Hematopoietic multipotent progenitor cell treated with erythropoietin and hydrocortisone succinate and interleukin-3 and kit ligand, for 8 days (in vitro differentiated cells): ENCODE data around the gene HLF.
"Not testable (repeated sequence)": the region's sequence is repeated elsewhere in the genome, so short reads cannot be mapped to it uniquely, and the experiment has no call there.

Experiments
- DNase-seq: peaks from one replicate; pipeline ENCODE4 v3.0.0-alpha.2; 2015

HLF gene

DNA sequence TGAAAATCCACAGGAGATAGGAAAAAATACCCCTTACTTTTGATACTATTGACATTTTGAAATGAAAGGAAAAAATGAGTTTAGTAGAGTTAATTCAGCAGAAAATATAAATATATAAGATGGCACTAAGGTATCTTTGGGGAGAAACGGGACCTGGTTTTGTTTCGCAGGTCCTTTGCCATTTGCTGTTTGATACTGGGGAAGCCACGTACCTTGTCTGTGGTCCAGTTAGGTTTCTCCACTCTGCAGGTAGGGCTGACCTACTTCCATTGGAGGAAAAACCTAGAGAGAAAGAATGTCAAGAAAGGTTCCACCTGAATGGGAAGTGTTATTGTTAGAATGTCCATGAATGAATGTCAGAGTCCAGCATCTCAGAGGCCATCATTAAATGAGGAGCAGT, 48.1 kb downstream of the HLF start:
- no peak for DNase-seq

DNA sequence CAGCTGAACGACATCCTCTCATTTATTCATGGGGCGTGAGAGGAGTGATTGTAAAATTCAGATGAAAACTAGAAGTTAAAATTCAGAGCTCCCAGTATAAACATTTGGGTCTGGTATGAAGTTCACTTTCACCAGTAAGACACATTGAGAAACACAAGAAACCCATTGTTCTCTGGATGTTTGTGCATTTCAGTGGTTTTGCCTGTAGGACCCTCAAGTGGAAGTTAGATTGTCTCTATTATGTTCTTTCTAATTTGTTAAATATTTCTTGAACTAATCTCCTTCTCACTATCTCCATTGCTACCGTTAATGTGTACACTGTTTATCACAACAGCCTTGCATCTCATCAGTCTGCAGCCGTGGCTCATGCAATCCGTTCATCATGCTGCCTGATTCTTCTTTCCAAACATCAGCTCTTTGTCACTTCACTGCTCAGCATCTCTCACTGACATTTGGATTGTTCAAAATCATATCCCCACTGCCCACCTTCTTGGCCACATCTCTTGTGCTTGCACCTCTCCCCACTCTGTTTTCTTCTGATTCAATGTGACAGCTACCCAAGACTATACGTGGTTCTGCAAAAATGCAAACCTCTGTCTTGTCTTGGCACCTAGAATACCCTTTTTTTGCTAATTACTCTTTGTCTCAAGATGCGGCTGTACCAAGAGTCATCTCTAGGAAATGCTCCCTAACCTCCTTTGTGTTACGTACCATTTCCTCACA, 49.5 kb downstream of the HLF start:
- no peak for DNase-seq

DNA sequence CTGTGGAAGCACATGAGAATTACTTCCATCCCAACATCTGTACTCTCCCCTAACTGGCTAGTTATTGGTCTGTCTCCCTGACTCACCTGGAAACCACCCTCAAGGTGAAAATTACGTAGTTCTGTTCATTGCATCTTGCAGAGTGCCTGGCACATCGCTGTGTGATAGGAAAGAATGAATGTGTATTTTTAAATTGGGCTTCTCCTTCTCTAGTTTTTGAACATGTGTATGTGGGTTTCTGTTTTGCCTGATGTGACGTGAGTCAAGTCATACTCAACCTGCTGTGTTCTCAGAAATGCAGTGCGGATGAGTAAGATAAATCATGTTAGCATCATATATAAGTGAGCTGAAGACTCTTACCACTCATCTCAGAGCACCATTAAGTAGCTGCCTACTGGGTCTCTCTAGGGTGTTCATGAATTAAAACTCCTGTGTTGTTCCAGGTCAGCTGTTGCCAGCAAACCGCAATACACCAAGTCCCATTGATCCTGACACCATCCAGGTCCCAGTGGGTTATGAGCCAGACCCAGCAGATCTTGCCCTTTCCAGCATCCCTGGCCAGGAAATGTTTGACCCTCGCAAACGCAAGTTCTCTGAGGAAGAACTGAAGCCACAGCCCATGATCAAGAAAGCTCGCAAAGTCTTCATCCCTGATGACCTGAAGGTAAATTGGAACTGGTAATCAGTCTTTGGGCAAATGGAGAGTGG, 50.2 kb downstream of the HLF start:
- no peak for DNase-seq

DNA sequence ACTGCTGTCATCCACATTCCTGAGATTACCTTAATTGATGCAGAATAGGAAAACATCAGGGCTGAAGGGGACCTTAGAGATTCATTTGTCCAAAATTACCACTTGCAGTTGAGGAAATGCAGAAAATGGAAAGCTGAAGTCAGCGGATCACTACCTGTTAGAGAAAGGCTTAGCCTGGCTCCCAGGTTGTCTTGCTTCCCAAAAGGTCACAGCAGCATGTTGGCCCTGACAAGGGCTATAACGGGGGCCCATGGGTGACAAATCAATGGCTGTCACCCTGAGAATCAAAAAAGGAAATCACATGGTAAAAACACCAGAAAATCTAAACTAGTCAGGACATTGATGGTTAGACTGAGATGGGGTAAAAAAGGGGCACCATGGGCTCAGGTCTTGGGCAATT, 51.7 kb downstream of the HLF start:
- DNase-seq = no peak

DNA sequence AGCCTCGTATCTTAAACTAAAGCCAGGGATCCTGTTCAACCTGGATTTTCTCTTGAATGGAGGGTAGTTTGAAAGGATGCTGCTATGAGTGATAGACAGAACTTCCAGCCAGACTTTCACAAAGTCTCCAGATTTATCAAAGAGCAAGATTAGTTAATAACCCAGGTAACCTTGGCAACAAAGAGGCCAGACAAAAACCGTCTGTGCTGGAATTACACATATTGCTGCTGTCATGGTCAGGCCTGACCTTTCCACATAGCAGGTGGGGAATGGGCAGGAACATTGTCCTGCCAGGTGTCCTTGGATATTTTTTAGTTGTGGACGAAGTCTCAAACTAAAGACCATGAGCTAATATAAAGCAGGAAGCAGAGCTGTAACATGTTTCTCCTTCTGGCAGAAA, 52.5 kb downstream of the HLF start:
- no peak for DNase-seq

DNA sequence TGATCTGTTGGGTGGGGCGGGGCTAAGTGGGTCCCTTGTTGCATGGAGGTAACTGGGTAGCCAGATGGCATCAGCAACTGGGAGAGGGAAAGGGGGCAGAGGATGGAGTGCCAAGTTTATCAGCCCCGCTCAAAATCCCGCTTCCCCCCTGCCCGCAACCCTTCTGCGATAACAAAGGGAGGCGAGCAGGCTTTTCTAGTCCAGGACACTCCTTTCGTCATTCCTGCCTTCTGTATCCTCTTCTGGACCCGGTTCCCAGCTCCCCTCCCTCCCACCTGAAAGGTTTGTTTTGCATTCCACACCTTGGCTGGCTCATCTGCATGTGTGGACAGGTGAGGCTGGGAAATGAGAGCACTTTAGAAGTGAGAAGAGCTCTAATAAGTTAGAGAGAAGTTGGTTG, 53.3 kb downstream of the HLF start:
- no peak for DNase-seq

DNA sequence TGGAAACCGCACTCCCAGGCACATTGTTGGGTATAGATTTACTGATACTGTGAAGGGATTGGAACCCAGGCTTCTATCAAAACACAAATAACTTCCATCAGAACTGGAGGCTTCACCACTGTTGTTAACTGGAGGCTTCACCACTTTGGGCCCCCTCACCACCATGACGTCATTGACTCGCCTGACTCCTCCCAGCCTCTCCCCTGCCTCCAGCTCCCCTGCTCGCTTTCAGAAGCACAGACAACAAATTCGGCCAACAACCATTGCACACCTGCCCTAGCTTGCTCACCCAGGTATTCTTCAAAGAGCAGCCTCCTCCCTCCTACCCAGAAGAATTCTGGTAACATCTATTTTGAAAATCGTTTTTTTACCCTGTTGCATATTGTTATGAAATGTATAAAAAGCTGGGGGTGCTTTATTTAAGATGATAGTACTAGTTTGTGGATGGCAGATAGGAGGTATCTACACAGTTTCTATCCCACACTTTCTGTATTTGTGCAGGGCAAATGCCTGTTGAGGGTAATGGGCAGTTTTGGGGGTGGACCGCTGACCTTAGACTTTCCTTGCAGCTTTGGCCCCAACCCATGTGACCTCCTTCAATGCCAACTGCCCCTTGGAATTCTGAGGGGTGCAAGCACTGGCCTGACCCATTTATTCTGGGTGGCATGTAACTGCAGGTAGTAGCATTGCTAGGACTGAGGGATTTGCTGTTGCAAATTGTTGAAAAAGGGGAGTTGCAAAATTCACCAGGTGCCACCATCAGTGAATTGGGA, 54.1 kb downstream of the HLF start:
- no peak for DNase-seq

DNA sequence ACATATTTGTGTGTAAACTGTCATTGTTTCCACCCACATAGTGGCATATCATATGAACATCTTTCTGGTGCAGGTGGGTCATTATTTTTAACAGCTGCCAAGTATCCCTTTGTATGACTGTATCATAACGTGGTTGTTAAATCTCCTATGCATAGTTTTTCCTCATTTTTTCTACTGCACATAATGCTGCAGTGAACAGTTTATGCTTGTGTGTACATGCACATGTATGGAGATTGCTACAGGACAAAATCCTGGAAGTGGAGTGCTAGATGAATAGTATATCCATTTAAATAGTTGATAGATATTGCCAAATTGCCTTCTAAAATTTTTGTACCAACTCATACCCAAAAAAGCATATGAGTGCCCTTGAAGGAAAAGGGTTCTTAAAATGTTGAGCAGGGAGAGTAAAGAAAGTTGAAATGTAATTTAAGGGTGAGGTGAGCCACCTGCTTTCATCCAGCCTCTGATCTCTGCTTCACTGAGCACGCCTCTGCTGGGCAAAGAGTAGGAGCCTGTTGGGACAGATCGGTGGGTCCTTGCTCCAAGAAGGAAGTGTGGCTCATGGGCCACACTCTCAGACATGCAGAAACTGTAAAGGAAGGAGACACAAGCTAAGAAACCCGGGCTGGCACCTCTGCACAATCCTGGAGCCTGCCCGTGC, 55.3 kb downstream of the HLF start:
- no peak for DNase-seq

DNA sequence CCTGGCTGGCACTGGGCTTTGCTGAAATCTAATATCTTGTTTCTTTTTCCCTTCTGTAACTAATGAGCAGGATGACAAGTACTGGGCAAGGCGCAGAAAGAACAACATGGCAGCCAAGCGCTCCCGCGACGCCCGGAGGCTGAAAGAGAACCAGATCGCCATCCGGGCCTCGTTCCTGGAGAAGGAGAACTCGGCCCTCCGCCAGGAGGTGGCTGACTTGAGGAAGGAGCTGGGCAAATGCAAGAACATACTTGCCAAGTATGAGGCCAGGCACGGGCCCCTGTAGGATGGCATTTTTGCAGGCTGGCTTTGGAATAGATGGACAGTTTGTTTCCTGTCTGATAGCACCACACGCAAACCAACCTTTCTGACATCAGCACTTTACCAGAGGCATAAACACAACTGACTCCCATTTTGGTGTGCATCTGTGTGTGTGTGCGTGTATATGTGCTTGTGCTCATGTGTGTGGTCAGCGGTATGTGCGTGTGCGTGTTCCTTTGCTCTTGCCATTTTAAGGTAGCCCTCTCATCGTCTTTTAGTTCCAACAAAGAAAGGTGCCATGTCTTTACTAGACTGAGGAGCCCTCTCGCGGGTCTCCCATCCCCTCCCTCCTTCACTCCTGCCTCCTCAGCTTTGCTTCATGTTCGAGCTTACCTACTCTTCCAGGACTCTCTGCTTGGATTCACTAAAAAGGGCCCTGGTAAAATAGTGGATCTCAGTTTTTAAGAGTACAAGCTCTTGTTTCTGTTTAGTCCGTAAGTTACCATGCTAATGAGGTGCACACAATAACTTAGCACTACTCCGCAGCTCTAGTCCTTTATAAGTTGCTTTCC, 56.0 kb downstream of the HLF start:
- no peak for DNase-seq

DNA sequence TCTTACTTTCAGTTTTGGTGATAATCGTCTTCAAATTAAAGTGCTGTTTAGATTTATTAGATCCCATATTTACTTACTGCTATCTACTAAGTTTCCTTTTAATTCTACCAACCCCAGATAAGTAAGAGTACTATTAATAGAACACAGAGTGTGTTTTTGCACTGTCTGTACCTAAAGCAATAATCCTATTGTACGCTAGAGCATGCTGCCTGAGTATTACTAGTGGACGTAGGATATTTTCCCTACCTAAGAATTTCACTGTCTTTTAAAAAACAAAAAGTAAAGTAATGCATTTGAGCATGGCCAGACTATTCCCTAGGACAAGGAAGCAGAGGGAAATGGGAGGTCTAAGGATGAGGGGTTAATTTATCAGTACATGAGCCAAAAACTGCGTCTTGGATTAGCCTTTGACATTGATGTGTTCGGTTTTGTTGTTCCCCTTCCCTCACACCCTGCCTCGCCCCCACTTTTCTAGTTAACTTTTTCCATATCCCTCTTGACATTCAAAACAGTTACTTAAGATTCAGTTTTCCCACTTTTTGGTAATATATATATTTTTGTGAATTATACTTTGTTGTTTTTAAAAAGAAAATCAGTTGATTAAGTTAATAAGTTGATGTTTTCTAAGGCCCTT, 56.8 kb downstream of the HLF start:
- no peak for DNase-seq

DNA sequence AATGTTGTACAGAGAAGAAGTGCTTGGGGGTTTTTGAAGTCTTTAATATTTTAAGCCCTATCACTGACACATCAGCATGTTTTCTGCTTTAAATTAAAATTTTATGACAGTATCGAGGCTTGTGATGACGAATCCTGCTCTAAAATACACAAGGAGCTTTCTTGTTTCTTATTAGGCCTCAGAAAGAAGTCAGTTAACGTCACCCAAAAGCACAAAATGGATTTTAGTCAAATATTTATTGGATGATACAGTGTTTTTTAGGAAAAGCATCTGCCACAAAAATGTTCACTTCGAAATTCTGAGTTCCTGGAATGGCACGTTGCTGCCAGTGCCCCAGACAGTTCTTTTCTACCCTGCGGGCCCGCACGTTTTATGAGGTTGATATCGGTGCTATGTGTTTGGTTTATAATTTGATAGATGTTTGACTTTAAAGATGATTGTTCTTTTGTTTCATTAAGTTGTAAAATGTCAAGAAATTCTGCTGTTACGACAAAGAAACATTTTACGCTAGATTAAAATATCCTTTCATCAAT, 57.8 kb downstream of the HLF start:
- no peak for DNase-seq

DNA sequence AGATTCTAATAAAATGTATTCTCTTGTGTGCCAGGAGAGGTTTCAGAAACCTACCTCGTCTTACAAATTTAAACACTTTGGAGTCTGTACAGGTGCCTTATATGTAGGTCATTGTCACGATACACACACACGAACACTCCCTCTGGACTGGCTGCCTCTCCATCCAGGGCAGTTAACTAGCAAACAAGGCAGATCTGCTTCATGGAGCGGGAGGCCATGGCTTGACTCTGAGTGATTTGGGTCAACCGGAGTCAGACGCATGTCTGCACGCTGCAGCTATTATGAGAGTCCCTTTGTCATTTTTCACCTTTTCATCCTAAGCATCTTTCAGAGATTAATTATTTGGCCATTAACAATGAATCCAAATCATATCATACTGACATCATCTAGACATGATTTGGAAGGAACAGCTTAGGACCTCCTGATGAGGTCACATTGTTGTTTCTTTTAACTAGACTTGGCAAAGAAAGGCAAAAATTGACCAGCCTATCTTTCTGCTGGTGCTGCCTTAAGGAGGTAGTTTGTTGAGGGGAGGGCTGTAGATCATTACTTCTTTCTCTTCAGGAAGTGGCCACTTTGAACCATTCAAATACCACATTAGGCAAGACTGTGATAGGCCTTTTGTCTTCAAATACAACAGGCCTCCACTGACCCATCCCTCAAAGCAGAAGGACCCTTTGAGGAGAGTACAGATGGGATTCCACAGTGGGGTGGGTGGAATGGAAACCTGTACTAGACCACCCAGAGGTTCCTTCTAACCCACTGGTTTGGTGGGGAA, 58.9 kb downstream of the HLF start:
- DNase-seq = no peak

DNA sequence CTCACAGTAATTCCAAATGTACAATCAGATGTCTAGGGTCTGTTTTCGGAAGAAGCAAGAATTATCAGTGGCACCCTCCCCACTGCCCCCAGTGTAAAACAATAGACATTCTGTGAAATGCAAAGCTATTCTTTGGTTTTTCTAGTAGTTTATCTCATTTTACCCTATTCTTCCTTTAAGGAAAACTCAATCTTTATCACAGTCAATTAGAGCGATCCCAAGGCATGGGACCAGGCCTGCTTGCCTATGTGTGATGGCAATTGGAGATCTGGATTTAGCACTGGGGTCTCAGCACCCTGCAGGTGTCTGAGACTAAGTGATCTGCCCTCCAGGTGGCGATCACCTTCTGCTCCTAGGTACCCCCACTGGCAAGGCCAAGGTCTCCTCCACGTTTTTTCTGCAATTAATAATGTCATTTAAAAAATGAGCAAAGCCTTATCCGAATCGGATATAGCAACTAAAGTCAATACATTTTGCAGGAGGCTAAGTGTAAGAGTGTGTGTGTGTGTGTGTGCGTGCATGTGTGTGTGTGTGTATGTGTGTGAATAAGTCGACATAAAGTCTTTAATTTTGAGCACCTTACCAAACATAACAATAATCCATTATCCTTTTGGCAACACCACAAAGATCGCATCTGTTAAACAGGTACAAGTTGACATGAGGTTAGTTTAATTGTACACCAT, 59.7 kb downstream of the HLF start:
- peak; percentile 12 for DNase-seq

DNA sequence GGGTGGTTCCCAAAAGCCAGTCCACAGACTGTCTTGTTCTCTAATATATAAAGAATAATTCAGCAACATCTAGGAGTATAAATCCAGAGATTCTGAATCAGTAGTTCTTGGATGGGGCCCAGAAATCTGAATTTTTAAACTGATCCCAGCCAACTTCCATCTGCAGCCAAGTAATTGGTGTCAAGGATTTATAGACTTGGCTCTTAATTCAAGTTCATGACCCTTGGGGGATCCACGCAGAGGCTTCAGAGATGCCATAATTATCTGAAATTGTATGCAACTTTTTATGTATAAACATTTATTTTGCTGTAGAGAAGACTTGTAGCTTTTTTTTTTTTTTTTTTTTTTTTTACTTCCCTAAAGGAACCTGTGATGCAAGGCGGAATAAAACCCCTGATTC, 60.6 kb downstream of the HLF start:
- no peak for DNase-seq

DNA sequence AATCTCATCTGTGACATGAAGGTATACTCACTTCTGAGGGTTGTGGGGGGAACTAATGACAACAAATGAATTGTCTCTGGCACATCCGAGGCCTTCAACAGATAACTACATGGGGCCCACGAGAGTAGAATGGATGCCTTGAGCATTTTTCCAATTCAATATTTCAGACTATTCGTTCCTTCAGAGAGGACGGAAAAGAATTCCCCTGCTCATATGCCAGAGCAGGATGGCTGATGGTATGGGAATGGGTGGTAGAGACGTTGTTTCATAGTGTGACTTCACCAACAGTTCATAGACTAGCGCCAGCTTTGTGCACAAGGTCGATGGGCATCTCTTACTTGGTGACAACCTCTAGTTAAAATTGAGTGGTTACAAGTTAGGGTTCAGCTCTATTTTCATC, 61.3 kb downstream of the HLF start:
- no peak for DNase-seq

DNA sequence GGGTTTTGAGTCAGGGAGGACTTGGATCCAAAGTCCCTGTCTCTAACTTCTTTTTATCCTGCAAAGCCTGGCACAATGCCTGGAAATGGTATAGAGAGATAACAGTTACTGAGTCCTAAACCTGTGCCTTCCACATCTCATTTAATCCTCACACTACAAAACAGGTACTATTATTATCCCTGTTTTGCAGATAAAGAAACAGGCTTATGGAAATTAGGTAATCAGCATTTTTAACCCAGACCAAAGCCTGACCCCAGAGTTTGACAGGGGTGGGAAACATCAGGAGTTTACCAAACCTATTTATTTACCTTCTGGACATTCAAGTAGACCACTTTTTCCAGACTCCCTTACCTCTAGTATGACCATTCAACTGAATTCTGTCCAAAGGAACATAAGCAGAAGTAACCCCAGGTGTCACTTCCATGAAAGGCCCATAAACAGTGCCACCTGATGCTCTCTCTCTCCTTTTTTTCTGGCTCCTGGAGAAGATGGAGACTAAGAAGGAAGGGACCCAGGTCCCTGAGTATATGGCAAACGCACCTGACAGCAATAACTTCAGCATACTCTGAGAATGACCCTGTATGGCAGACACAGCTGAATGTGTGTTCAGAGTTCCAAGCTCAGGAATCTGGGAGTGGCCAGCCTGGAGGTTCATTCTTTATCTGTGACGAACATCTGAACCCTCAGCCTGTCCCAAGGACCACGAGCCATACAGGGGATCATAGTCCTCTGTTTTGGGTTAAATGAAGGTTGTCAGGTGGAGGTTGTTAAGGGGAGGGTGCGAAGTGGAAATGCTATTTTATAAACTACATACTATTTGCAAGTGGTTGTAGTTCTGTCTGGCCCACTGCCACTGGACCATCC, 62.7 kb downstream of the HLF start:
- DNase-seq = peak; percentile 71

DNA sequence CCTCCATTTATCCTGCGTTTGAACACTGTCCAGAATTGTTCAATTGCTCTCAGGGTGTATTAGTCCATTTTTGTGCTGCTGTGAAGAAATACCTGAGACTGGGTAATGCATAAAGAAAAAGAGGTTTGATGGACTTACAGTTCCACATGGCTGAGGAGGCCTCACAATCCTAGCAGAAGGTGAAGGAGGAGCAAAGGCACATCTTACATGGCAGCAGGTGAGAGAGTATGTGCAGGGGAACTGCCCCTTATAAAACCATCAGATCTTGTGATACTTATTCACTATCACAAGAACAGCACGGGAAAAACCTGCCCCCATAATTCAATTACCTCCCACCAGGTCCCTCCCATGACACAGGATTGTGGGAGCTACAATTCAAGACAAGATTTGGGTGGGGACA, 63.8 kb downstream of the HLF start:
- DNase-seq = not testable (repeated sequence)

DNA sequence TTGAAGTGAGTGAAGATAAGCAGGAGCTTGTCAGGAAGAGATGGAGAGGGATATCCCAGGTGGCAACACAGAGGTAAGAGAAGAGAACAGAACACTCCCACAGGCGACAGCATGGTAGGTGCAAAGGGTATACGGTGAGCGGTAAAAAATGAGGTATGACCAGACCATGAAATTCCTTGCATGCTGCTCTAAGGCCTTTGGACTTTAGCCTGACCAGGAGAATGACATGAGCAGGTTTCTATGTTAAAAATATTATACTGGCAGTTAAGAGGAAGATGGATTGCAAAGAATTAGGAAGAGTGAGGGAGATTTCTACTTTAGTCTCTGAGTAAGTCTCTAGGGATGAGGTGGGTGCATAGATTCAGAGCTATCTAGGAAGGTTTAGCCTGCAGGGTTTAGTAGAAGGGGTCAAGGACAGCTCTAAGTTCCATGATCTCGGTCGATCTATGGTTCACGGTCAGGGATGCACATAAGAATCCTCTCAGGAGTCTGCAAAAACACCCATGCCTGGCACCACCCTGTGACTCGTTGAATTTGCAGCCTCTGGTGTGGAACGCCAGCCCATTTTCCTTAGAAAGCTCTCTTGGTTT, 65.7 kb downstream of the HLF start:
- DNase-seq = no peak
